Islet precursor cell (in vitro differentiated cells): Measurements from ENCODE around the gene CACNA1B.
A peak's percentile ranks its signal among the peaks of the same experiment; 100 is the strongest.

Experiments used
- DNase-seq: peaks from one replicate; pipeline ENCODE4 v3.0.0-alpha.2; 2018

The CACNA1B gene

DNA sequence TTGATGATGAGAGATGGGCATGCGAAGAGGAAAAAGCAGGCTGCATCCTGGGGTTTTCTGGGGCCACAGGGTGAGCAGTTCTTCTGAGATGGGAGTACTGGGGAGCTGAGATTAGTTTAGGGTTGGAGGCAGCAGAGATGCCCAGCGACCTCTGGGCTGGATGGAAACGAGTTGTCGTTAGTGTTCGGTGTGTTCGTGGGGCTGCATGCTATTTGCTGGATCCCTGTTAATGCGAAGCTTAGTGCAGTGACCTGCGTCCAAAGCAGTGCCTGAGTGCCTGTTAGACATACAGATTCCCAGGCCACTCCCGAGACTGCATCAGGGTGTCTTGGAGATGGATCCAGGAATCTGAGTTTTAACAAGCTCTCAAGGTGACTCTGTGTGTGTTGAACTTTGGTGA is 201.3 kb downstream of the CACNA1B start:
- no peak for DNase-seq

GRCh38 chr9:138080979-138081378 is 203.4 kb downstream of the CACNA1B start:
- DNase-seq, result no peak

DNA sequence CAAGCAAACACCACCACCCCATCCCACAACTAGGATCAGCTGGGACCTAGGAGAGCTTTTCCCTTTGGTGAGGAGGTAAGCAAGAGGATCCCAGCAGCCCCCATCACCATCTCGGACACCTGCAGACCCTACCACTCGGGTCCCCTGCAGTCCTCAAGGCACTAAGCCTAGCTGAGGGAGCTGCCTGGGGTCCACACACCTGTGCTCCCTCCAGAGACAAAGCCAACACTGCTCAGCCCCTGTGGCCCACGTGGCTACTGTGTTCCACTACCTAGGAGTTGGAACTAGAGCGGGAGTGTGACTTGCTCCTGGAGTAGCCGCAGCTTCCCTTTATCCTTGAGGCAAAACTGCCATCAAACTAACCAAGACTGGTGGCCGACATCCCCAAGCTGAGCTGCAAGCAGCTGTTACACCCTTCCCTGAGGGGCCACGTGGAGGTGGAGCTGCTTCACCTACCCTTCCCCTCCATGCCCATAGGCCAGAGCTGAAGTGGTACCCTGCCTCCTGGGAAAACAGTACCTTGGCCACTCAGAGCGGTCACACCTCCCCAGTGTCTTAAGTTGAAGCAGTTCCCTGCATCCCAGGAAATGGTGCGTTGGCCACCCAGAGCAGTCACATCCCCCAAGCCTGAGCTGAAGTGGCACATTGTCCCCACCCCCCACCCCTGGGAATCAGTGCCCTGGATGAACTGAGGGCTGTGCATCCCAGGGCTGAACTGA is 205.5 kb downstream of the CACNA1B start:
- DNase-seq, result peak; percentile 38

DNA sequence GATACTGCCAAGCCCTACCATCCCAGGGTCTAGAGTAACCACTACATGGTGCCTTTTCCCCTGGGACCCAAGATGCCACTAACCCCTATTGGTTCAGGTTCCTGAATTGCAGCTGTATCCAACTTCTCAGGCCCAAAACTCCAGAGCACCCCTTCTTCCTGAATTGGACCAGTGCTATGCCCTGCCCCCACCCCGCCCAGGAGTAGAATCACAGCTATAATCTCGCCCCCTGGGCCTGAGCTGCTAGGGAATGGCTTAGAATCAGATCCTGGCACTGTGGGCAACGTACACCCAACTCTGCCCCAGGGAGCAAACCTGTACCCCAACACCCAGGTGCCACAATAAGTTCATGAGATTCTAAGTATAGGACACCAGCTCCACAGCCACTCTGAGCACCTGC is 206.3 kb downstream of the CACNA1B start:
- no peak for DNase-seq

DNA sequence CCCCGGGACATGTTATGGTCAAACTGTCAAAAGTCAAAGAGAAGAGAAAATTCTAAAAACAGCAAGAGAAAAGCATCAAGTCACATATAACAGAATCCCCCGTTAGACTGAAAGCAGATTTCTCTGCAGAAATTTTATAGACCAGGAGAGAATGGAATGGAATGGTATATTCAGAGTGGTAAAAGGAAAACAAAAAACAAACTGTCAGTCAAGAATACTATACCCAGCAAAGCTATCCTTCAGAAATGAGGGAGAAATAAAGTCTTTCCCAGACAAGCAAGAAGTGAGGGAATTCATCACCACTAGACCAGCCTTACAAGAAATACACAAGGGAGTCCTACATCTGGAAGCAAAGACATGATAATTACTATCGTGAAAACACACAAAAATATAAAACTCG is 208.0 kb downstream of the CACNA1B start:
- DNase-seq, result no peak

DNA sequence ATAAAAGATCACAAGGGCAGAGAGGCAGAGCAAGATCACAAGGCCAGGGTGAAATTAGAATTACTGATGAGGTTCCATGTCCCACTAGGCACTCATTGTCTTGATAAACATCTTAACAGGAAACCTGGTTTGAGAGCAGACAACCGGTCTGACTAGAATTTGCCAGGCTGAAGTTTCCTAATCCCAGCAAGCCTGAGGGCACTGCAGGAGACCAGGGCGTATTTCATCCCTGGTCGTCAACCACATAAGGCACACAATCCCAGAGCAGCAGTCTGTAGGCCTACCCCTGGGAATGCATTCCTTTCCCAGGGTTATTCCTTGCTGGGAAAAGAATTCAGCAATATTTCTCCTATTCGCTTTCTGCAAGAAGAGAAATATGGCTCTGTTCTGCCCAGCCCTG is 214.5 kb downstream of the CACNA1B start:
- DNase-seq, result peak; percentile 50

DNA sequence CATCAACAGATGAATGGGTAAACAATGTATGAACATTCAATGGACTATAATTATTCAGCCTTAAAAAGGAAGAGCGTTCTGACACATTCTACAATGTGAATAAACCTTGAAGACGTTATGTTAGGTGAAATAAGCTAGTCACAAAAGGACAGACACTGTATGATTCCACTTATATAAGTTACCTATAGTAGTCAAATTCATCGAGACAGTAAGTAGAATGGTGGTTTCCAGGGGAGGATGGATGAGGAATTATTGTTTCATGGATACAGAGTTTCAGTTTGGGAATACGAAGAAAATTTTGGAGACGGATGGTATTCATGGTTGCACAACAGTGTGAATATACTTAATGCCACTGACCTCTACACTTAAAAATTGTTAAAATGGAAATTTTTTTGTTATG is 216.4 kb downstream of the CACNA1B start:
- no peak for DNase-seq

DNA sequence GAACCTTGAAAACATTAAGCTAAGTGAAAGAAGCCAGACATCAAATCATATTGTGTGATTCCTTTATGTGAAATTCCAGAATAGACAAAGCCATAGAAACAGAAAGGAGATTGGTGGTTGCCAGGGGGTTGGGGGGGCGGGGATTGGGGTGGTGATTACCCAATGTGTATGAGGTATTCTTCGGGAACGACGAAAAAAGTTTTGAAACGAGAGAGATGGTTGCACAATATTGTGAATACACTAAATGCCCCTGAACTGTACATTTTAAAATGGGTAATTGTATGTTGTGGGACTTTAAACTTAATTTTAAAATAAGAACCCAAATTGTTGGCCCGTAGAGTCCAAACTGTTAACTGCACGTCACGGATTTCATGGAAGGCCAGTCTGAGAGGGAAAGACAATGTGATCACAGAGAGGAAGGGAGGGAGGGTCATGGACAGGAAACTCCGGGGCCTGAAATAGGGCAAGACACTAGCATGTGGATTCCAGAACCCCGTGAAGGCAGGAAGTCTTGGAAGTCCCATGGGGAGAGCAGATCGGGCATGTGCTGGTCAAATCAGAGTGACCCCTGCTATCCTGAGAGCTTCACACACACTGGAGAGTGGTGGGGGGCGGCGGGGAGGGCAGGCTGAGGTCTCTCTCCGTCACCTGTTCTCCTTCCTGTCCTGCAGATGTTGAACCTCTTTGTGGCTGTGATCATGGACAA is 218.4 kb downstream of the CACNA1B start:
- peak; percentile 20 for DNase-seq

DNA sequence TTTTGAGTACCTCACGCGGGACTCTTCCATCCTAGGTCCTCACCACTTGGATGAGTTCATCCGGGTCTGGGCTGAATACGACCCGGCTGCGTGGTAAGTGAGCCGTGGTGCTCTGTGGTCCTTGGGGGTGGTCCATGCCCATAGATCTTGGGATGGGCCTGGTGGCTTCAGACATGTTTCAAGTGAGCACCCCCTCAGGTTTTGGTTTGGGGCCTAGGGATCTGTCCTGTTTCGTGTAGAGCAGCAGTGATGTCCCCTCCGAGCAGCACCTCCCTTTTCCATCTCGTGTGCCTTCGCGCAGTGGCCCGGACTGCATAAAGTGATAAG is 218.9 kb downstream of the CACNA1B start:
- DNase-seq, result peak; percentile 14

DNA sequence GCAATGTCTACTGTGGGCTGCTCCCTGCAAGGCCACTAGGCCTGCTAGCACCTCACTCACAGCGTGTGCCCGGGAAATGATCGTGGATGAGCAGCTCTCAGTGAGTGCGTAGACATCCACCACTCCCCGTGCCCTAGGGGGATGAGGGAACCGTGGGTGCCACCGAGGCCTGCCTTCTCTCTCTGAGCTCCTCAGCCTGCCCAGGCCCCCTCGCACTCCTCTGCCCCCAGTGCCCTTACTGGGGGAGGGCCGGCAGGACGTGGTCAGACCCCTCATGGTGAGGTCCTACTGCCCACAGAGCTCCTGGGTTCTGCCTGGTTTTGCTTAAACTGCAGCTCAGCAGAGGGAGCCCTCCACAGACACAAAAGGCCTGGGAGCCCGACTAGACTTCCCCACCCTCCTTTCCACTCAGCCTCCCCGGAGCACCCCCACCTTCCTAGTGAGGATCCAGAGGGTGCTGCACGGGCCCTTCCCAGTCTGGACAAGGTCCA is 220.0 kb downstream of the CACNA1B start:
- DNase-seq, result peak; percentile 32

- DNase-seq, result peak; percentile 34
Measured at GRCh38 chr9:138098116-138098907, 220.7 kb downstream of the CACNA1B start.

DNA sequence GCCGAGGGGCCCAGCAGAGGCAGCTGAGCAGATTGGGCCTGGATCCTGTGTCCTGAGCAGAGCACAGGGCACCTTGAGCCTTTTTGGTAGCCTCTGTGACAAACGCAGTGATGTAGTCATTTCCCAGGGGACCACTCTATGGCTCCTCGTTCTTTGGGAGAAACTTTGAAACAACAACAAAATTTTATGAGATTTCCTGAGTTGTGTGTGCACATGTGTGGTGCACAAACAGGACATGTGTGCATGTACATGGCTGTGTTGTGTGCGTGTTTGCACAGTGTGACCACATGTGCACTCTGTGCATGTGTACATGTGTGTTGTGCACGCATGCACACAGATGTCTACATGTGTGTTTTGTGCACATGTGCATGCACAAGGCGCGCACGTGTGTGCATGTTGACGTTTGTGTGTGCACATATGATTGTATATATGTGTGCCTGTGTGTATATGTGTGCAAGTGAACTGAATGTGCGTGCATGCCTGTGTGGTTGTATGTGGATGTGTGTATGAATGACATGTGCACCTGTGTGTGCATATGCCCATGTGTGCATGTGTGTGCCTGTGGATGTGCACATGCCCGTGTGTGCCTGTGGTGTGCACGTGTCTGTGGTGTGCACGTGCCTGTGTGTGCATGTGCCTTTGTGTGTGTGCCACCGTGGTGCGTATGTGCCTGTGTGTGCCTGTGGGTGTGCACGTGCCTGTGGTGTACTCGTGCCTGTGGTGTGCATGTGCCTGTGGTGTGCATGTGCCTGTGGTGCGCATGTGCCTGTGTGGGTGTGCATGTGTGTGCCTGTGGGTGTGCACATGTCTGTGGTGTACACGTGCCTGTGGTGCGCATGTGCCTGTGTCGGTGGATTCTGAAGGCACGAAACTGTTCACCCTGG is 221.6 kb downstream of the CACNA1B start:
- DNase-seq, result peak; percentile 35

DNA sequence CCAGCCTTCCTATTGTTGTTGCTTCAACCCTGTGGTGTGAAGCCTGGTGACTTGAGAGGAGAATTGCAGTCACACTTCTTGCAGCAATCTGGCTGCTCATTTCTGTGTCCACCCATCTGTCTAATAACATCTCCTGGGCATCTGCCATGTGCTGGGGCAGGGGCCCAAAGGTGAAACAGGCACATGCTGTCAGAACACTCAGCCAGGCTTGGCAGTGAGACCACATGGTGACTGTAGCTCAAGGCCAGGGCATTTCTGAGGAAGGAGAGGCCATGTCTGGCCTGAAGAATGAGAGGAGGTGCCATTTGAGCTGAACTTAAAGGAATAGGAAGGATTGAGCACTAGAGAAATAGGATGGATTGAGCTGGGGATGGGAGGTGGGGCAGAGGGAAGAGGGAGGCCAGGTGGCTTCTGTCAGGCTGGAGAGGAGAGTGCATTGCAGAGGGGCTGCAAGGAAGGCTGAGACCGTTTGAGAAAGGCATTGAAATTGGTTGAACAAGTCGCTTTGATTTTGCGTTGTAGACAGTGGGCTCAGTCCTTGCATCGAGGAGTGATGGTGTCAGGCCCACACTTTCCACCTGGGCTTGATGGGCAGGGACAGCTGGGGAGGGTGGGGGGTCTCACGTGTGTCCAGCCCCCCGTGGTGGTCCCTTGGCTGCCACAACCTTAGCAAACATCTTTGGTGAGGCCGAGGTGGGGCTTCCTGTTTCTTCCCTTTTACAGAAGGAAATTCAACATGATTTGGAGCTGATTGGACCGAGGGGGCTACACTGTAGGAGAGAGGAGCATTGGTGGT is 222.4 kb downstream of the CACNA1B start:
- DNase-seq, result peak; percentile 28

GRCh38 chr9:138100711-138101350 is 223.2 kb downstream of the CACNA1B start:
- DNase-seq, result peak; percentile 52

GRCh38 chr9:138101444-138102234 is 224.1 kb downstream of the CACNA1B start:
- DNase-seq, result peak; percentile 47

DNA sequence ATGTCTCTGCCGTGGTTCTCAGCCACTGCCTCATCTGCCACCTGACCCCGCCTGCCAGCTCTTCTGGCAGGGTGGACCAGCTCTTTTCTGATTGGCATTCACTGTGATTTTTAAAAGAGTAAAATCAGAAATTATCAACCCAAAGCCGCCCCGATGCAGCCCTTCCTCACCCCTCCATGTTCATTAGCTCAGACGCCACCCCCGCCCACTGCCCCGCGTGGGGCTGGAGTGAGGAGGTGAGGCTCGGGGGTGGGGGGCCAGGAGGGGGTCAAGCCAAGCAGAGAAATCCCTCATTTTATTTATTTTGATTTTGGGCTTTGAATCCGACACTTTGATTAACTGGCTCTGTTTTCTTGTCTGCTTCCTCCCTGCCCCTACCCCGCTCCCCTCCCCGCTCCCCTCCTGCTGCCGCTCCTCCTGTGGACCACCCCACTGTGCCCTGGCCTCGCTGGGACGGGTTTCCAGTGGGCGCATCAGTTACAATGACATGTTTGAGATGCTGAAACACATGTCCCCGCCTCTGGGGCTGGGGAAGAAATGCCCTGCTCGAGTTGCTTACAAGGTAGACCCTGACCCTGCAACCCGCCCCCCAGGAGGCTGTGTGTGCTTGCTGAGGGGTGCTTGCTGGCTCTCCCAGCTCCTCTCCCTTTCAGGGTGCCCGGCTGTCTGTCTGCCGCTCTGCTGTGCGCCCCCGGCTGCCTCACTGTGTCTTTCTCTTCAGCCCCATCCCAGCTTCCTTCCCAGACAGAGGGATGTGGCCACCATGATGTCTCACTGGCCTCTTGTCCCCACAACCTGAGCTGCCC is 224.9 kb downstream of the CACNA1B start:
- peak; percentile 32 for DNase-seq

DNA sequence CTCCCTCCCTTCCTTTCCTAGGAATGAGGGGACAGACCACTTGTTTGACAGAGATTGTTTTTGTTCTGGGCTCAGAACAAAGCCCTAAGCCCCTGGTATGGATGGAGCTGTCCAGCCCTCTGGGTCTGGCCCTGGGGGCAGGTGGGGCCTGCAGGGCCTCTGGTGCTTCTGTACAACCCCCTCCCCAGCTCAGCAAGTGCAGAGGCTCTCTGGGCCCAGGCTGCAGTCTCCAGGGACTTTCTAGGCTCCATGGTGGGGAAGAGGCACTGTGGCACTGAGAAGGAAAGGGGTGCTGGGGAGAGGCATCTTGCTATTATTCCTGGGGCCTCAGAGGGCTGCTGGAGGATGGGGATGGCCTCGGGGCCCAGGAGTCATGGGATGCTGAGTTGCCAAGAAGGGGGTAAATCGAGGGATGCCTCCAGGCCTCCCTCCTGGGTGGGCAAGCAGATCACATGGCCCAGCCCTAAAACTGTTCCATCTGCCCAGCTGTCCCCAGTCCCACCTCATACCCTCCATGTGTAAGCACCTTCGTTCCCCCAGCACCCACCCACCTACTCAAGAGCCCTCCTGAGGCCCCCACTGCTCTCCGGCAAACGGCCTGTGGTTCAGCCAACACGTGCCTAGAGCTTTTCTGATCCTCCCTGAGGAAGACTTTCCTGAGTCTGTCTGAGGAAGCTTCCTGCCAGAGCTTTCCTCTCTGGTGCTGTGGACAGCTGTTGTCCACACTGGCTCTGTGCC is 225.7 kb downstream of the CACNA1B start:
- peak; percentile 46 for DNase-seq

GRCh38 chr9:138103849-138104206 is 226.2 kb downstream of the CACNA1B start:
- DNase-seq, result peak; percentile 45
